NCI-H446 treated with DMSO at 0.1 percent for 48 hours (cell line): ENCODE data around the gene ABHD4.
"Not testable (repeated sequence)": the region's sequence is repeated elsewhere in the genome, so short reads cannot be mapped to it uniquely, and the experiment has no call there.

ENCODE experiments used
- DNase-seq: peaks from one replicate; lab custom pipeline; 2025; lab: John Stamatoyannopoulos, UW

Gene ABHD4

DNA sequence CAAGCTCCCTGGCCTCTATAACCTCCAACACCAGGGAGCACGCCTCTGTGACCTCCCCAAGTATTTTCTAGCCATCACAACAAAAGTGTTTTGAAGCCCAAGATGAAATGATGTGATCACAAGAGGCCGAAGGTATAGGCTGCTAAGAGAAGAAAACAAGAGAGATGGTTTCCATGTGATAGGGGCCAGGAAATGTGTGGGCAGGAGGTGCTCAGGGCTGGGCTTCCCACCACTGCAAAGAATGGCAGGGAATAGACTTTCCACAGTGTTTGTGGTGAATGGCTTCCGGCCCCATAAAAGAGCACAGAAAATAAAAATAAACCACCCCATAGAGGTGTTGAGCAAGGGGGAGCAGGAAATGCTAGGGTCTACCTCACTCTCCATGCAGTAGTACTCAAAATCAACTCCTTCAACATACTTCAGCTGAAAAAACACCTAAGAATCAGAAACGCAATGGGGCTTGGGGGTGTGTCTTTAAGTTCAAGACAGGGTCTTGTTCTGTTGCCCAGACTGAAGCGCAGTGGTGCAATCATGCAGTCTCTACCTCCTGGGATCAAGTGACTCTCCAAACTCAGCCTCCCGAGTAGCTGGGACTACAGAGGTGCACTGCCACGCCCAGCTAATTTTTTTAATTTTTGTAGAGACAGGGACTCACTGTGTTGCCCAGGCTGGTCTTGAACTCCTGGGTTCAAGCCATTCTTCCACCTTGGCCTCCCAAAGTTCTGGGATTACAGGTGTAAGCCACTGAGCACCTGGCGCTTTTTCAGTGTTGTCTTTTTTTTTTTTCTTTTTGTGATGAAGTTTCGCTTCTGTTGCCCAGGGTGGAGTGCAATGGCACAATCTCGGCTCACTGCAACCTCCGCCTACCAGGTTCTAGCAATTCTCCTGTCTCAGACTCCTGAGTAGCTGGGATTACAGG lies 36.2 kb upstream of the ABHD4 start:
- no peak for DNase-seq

DNA sequence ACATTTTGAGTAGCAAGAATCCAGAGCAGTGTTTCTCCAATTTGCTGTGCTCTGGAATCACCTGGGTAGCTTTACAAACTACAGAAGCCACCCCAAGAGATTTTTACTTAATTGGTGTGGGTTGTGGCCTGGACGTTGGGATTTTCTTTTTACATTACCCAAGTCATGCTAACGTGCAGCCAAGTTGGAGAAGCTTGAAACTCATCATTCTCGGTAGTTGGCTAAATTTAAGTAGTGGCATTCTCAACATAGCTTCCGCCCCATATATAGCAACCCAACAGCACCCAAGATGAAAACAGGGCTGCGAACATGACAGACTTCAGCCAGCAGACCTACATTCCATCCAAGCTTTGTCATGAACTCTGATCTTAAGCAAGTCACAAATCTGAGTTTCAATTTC lies 34.1 kb upstream of the ABHD4 start:
- no peak for DNase-seq

GRCh38 chr14:22564463-22564862 lies 33.6 kb upstream of the ABHD4 start:
- no peak for DNase-seq

- no peak for DNase-seq
Observed at GRCh38 chr14:22565391-22565945, 32.6 kb upstream of the ABHD4 start.

DNA sequence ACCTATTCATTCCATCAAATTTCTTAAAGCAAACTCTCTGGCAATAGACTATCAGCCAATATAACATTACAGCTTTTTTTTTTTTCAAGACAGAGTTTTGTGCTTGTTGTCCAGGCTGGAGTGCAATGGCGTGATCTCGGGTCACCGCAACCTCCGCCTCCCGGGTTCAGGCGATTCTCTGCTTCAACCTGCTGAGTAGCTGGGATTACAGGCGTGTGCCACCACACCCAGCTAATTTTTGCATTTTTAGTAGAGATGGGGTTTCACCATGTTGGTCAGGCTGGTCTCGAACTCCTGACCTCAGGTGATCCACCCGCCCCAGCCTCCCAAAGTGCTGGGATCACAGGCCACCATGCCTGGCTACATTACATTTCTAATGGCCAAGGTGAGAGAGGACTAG lies 31.8 kb upstream of the ABHD4 start:
- not testable (repeated sequence) for DNase-seq

GRCh38 chr14:22566845-22567244 lies 31.3 kb upstream of the ABHD4 start:
- DNase-seq = no peak

DNA sequence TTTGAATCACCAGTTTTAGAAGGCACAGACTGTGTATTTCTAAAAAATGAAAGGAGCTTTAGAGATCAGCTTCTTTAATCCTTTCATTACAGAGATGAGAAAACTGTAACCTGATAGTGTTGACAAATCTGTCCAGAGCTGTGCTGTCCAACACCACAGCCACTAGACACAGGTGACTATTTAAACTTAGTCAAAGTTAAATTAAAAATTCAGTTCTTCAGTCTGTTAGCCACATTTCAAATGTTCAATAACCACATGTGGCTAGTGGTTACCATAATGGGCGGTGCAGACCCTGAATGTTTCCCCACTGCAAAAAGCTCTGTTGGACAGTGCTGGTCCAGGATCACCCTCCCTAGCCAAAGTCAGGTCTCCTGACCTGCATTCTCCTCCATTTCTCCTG lies 30.7 kb upstream of the ABHD4 start:
- no peak for DNase-seq

DNA sequence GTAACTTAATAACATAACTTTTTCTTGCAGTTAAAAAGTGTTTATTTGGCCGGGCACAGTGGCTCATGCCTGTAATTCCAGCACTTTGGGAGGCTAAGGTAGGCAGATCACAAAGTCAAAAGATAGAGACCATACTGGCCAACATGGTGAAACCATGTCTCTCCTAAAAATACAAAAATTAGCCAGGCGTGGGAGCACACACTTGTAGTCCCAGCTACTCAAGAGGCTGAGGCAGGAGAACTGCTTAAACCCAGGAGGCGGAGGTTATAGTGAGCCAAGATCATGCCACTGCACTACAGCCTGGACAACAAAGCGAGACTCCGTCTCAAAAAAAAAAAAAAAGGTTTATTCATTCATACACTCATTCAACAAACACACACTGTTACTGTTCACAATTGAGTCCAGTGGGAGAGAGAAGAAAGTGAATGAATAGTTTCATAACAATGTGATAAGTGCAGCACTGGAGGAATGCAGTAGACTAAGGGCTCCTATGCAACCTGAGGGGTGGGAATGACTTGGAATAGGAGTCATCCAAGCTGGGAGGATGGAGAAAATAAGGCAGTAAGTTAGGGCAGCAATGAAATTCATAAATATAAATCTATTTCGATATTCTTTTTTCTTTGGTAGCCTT lies 28.9 kb upstream of the ABHD4 start:
- DNase-seq = no peak

- no peak for DNase-seq
Observed at GRCh38 chr14:22569737-22570131, 28.4 kb upstream of the ABHD4 start.

DNA sequence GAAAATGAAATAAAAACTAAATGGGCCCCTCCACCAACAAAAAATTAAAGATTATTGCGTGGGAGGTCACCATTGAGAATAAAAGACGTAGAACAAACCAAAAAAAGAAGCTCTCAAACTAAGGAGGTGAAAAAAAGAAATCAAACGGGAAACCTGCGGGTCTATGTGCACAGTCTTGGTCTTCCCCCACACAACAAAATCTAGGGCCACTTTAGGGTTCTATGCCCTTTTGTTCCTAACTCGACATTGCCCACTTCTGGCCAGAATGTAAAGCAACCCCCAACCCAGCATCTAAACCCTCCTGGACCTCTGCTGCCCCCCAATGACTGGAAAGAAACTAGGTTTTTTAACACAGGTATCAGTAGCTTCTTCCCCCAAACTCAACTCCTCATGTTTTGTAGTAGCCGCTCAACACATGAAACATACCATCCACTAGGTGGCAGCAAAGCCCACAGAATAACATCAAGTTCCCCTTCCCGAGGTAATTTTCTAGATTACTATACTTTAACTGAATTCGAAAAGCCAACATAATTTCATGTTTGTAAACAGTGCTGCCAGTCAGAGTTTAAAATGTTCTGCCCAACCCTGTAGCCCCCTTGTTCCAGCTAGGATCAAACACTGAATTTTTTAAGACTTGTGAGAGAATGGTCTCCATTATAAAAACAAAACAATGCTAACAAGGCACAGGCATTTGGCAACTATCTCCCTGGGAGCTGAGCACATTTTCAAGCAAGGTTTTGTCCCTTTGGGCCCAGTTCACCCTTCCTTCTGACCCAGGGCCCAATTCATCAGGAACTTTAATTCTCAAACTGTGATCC lies 27.8 kb upstream of the ABHD4 start:
- DNase-seq = peak; percentile 45

- no peak for DNase-seq
Observed at GRCh38 chr14:22572562-22573058, 25.5 kb upstream of the ABHD4 start.

DNA sequence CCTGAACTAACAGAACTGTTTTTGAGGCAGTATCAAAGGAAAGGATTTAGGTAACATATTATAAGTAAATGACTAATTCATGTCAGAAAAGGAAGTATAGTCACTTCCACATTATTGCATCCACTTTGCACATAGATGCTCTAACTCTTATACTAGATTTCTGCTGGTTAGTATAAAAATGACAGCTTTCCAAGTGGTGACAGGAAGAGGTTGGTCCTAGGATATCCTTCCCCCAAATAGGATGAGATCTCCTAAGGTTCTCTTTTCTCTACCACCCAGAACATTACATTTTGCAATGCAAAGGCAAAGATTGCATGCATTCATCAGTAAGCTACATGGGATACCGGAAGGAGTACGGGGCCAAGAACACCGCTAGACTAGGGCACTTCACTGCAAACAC lies 24.3 kb upstream of the ABHD4 start:
- no peak for DNase-seq

DNA sequence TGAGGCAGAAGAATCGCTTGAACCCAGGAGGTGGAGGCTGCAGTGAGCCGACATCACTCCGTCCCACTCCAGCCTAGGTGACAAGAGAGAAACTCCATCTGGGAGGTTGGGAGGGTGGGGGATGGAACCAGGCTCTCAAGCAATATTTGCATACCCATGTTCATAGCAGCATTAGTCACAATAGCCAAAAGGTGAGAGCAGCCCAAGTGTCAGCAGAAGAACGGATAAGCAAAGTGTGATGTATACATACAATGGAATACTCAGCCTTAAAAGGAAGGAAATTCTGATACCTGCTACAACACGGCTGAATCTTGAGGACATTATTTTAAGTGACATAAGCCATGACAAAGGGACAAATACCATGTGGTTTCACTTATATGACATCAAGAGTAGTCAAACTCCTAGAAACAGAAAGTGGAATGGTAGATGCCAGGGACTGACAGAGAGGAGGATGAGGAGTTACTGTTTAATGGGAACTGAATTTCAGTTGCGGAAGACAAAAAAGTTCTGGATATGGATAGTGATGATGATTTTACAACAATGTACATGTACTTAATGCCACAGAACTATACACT lies 20.7 kb upstream of the ABHD4 start:
- DNase-seq = no peak

- no peak for DNase-seq
Observed at GRCh38 chr14:22579236-22579635, 18.9 kb upstream of the ABHD4 start.

- no peak for DNase-seq
Observed at GRCh38 chr14:22579881-22580280, 18.2 kb upstream of the ABHD4 start.

DNA sequence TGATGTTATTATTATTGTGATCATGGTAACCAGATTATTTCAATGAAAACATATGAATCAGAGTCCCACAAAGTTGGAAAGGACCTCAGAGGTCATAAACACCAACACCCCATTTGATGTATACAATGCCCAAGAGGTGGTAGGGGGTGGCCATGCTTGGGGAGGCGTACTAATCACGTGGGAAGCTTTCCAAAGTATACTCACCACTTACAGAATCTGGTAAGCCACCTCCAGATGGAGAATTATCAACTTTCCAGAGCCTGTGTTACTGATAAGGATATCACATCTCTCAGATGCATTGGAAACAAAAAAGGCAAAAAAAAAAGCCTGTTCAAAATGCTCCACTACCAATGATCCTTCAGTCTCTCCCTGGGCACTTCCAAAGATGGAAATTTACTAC lies 17.5 kb upstream of the ABHD4 start:
- DNase-seq = no peak

DNA sequence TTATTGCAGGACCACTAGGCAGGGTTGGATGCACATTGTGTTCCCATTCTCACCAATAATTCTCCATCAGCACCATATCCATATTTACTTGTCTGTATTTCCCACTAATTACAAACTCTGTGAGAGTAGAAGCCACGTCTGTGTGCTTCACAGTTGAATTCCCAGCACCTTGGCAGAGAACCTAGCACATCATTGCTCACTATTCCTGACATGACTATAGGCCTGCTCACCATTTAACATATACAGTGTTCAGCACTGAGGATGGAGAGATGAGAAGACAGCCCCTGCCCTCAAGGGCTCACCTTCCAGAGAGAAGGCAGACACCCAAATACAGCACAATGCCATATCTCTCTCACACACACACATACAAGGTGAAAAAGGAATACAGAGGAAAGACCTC lies 14.1 kb upstream of the ABHD4 start:
- no peak for DNase-seq

- DNase-seq = no peak
Observed at GRCh38 chr14:22587247-22587646, 10.9 kb upstream of the ABHD4 start.

GRCh38 chr14:22587677-22588422 lies 10.2 kb upstream of the ABHD4 start:
- not testable (repeated sequence) for DNase-seq

DNA sequence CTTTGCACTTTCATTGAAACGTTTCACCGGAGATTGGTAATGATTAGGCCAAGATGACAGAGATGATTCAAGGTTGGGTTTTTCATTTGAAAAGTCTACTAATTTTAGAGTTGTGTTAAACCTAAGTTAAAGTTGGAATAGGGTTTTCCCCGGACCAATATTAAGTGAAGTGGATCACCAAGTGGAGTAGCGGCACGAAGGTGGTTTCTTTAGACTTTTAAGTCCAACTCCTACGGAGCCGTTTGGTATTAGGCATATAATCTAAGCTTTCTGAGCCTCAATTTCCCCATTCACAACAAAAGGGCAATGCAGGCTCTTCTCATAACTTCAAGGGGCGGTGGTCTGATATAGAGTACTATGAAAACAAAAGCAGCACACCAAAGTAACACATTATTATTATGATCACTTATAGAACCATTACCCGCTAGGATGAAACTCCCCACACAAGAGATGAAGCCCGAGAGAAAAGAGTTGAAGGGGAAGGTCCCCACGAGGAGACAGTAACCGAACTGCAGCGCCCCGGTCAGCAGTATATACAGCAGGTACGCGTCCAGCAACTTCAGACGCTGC lies 9.5 kb upstream of the ABHD4 start:
- no peak for DNase-seq
